Activated naive CD4-positive, alpha-beta T cell treated with anti-CD3 and anti-CD28 coated beads for 36 hours (primary cell): Measurements from ENCODE around the gene CLCNKB. TPM values are rescaled to one million over a fixed set of nuclear protein-coding genes. Genes with fewer than 3 reads are reported as not detected.

ENCODE experiments used
- CTCF ChIA-PET: fragments of 350-600 bp; sonication (Branson Sonifier 250); formaldehyde crosslinking; loops from one replicate; lab custom pipeline; 2021; ENCODE audit warnings: antibody characterized with exemption; lab: Charles Lee
- DNase-seq: peaks from one replicate; pipeline ENCODE4 v3.0.0-alpha.2; 2020
- H3K27ac Mint-ChIP-seq: one replicate; pipeline ENCODE4 v1.8.0; 2021; ENCODE audit warnings: mild to moderate bottlenecking, mixed read lengths
- H3K27me3 Mint-ChIP-seq: one replicate; pipeline ENCODE4 v1.8.0; 2021; ENCODE audit warnings: low read depth, mixed read lengths
- H3K36me3 Mint-ChIP-seq: one replicate; pipeline ENCODE4 v1.8.0; 2021; ENCODE audit warnings: low read depth, mixed read lengths
- H3K4me1 Mint-ChIP-seq: one replicate; pipeline ENCODE4 v1.8.0; 2021; ENCODE audit warnings: low read depth, mixed read lengths
- H3K4me3 Mint-ChIP-seq: one replicate; pipeline ENCODE4 v1.8.0; 2021; ENCODE audit warnings: mild to moderate bottlenecking, moderate library complexity, mixed read lengths
- H3K9me3 Mint-ChIP-seq: one replicate; pipeline ENCODE4 v1.8.0; 2021; ENCODE audit warnings: mixed read lengths
- intact Hi-C: fragments of 100-400 bp; cut with micrococcal nuclease; formaldehyde crosslinking; loops from one replicate; pipeline ENCODE4 v1.15.1; 2023
- total RNA-seq, 2 experiments: library from RNA; stranded (reverse); gene quantifications; one replicate each; pipeline ENCODE4 v1.2.3, GENCODE V29; 2021

CLCNKB gene
- total RNA-seq, 2 experiments from 2014 or later, result not detected

GRCh38 chr1:16066245-16066644 is 22.7 kb downstream of the CLCNKB start:
- intact Hi-C loops, result no loop called here
- Mint-ChIP-seq H3K36me3 (no peaks in the 10 kb centered on the region), H3K27me3 (no peaks in the 10 kb centered on the region), H3K4me1 (peaks cover 4% of the 10 kb centered on the region), H3K4me3 (no peak overlapping the region), H3K27ac (no peak overlapping the region), H3K9me3 (no peaks in the 10 kb centered on the region)
- CTCF ChIA-PET, result no interaction called here
- DNase-seq, result no peak

- CTCF ChIA-PET, result interaction anchor here (0.5 to 2.5 kb wide), 3 partner anchors 15 to 123 kb away, joined by 3 to 7 read pairs (median 4); no protein-coding TSS in a partner anchor
- Mint-ChIP-seq H3K9me3 (no peaks in the 10 kb centered on the region), H3K27me3 (no peaks in the 10 kb centered on the region), H3K27ac (no peak overlapping the region), H3K4me3 (no peak overlapping the region), H3K36me3 (no peaks in the 10 kb centered on the region), H3K4me1 (peaks cover 4% of the 10 kb centered on the region)
- intact Hi-C loops, result no loop called here
- no peak for DNase-seq
Observed at GRCh38 chr1:16067127-16067768, 23.7 kb downstream of the CLCNKB start.

GRCh38 chr1:16067933-16068332 is 24.4 kb downstream of the CLCNKB start:
- H3K27me3 Mint-ChIP-seq, result peaks cover 5% of the 10 kb centered on the region
- H3K9me3 Mint-ChIP-seq, result no peaks in the 10 kb centered on the region
- H3K36me3 Mint-ChIP-seq, result no peaks in the 10 kb centered on the region
- intact Hi-C loops, result no loop called here
- DNase-seq, result no peak
- CTCF ChIA-PET, result interaction anchor here (1.2 to 2.5 kb wide), 3 partner anchors 11 to 58 kb away, joined by 4 to 7 read pairs (median 4); no protein-coding TSS in a partner anchor
- H3K4me1 Mint-ChIP-seq, result peaks cover 4% of the 10 kb centered on the region
- no peak overlapping the region for H3K27ac Mint-ChIP-seq
- H3K4me3 Mint-ChIP-seq, result no peak overlapping the region

- Mint-ChIP-seq H3K9me3 (no peaks in the 10 kb centered on the region), H3K27ac (no peak overlapping the region), H3K4me3 (no peak overlapping the region), H3K4me1 (peaks cover 4% of the 10 kb centered on the region), H3K27me3 (peaks cover 5% of the 10 kb centered on the region), H3K36me3 (no peaks in the 10 kb centered on the region)
- intact Hi-C loops, result no loop called here
- CTCF ChIA-PET, result interaction anchor here (1.2 to 2.5 kb wide), 3 partner anchors 11 to 59 kb away, joined by 4 to 7 read pairs (median 4); no protein-coding TSS in a partner anchor
- DNase-seq, result no peak
Observed at GRCh38 chr1:16068356-16069270, 25.0 kb downstream of the CLCNKB start.

- Mint-ChIP-seq H3K27me3 (peaks cover 14% of the 10 kb centered on the region), H3K36me3 (no peaks in the 10 kb centered on the region), H3K27ac (no peak overlapping the region), H3K4me3 (no peak overlapping the region), H3K4me1 (peaks cover 7% of the 10 kb centered on the region), H3K9me3 (no peaks in the 10 kb centered on the region)
- CTCF ChIA-PET, result interaction anchor here (0.9 to 1.8 kb wide), 5 partner anchors 8 to 63 kb away, joined by 3 to 10 read pairs (median 3); no protein-coding TSS in a partner anchor
- DNase-seq, result no peak
- intact Hi-C loops, result no loop called here
Observed at GRCh38 chr1:16070640-16071355, 27.2 kb downstream of the CLCNKB start.

GRCh38 chr1:16071614-16072013 is 28.0 kb downstream of the CLCNKB start:
- H3K27me3 Mint-ChIP-seq, result peaks cover 14% of the 10 kb centered on the region
- H3K9me3 Mint-ChIP-seq, result no peaks in the 10 kb centered on the region
- H3K36me3 Mint-ChIP-seq, result no peaks in the 10 kb centered on the region
- no peak overlapping the region for H3K4me3 Mint-ChIP-seq
- DNase-seq, result no peak
- H3K27ac Mint-ChIP-seq, result no peak overlapping the region
- CTCF ChIA-PET, result interaction anchor here (0.6 to 2.6 kb wide), 2 partner anchors 10 to 115 kb away, joined by 4 to 13 read pairs; no protein-coding TSS in a partner anchor
- intact Hi-C loops, result no loop called here
- H3K4me1 Mint-ChIP-seq, result peaks cover 7% of the 10 kb centered on the region

GRCh38 chr1:16072095-16072494 is 28.5 kb downstream of the CLCNKB start:
- DNase-seq, result no peak
- H3K4me1 Mint-ChIP-seq, result peaks cover 7% of the 10 kb centered on the region
- intact Hi-C loops, result no loop called here

GRCh38 chr1:16072616-16073484 is 29.3 kb downstream of the CLCNKB start:
- no peak for DNase-seq
- CTCF ChIA-PET, result interaction anchor here (0.6 to 2.6 kb wide), 11 partner anchors 8 to 831 kb away, joined by 3 to 13 read pairs (median 4); partner anchors contain the start of gene FBXO42
- peaks cover 7% of the 10 kb centered on the region for H3K4me1 Mint-ChIP-seq
- no peaks in the 10 kb centered on the region for H3K9me3 Mint-ChIP-seq
- no peak overlapping the region for H3K27ac Mint-ChIP-seq
- no peak overlapping the region for H3K4me3 Mint-ChIP-seq
- no peaks in the 10 kb centered on the region for H3K36me3 Mint-ChIP-seq
- H3K27me3 Mint-ChIP-seq, result peaks cover 14% of the 10 kb centered on the region
- intact Hi-C loops, result no loop called here

More at GRCh38 chr1:16072095-16072494, 28.5 kb downstream of the CLCNKB start:
- H3K27me3 Mint-ChIP-seq, result peaks cover 14% of the 10 kb centered on the region
- no peak overlapping the region for H3K27ac Mint-ChIP-seq
- H3K4me3 Mint-ChIP-seq, result no peak overlapping the region
- CTCF ChIA-PET, result interaction anchor here (0.6 to 2.6 kb wide), 3 partner anchors 10 to 831 kb away, joined by 3 to 13 read pairs (median 4); no protein-coding TSS in a partner anchor
- no peaks in the 10 kb centered on the region for H3K36me3 Mint-ChIP-seq
- no peaks in the 10 kb centered on the region for H3K9me3 Mint-ChIP-seq

- Mint-ChIP-seq H3K9me3 (no peaks in the 10 kb centered on the region), H3K4me1 (peaks cover 7% of the 10 kb centered on the region), H3K27ac (no peak within 1 kb of the TSS), H3K36me3 (no peaks in the 10 kb centered on the region), H3K27me3 (peaks cover 14% of the 10 kb centered on the region), H3K4me3 (peak within 1 kb of the TSS; percentile 48)
- CTCF ChIA-PET, result interaction anchor here (0.6 to 2.6 kb wide), 13 partner anchors 9 to 842 kb away, joined by 3 to 13 read pairs (median 4); partner anchors contain the start of gene FBXO42
- peak; percentile 36 for DNase-seq
- intact Hi-C loops, result no loop called here
Observed at GRCh38 chr1:16073490-16074119, 30.0 kb downstream of the CLCNKB start, which contains the start of gene FAM131C. Gene FAM131C (minus strand): TSS chr1:16073651. CDS start chr1:16073442, 209 bp downstream.

- Mint-ChIP-seq H3K9me3 (no peaks in the 10 kb centered on the region), H3K36me3 (no peaks in the 10 kb centered on the region), H3K27me3 (peaks cover 14% of the 10 kb centered on the region), H3K4me1 (peaks cover 11% of the 10 kb centered on the region), H3K4me3 (peak overlapping the region; percentile 2), H3K27ac (no peak overlapping the region)
- DNase-seq, result no peak
- intact Hi-C loops, result no loop called here
- CTCF ChIA-PET, result interaction anchor here (0.6 to 2.6 kb wide), 8 partner anchors 9 to 841 kb away, joined by 3 to 13 read pairs (median 4); no protein-coding TSS in a partner anchor
Observed at GRCh38 chr1:16074217-16074616, 30.6 kb downstream of the CLCNKB start.
